ENCODE measurements around the gene GALR3. TPM values are rescaled to one million over a fixed set of nuclear protein-coding genes. Genes with fewer than 3 reads are reported as not detected.

GALR3 gene
- total and polyA plus RNA-seq, 2 of the 4 experiments (the other 2 are of a cell fraction), result not detected

- in situ Hi-C loops (cut with MboI; ENCODE audit: low sequenced_read_pairs) (no loop called here), intact Hi-C loops (cut with micrococcal nuclease) (loop anchor here (5.0 kb wide), 1 partner anchor 35 kb away; the partner anchor contains the start of gene GCAT)
- CTCF ChIA-PET, result no interaction called here
These were observed 19.0 kb downstream of the GALR3 start for GRCh38 chr22:37842015-37842793.

More at GRCh38 chr22:37842015-37842793, 19.0 kb downstream of the GALR3 start:
- Histone ChIP-seq H3K79me1 (ENCODE audit: low read depth in 1 of 2, low read length in 2 of 2) (peaks cover 14 to 40% of the 10 kb centered on the region in 2 experiments), H3K9ac (ENCODE audit: low read depth, low read length) (no peak overlapping the region), H2AFZ (replicated peaks; ENCODE audit: low read length, poor library complexity) (no peak overlapping the region), H3K9me3 (ENCODE audit: control insufficient read depth, insufficient read depth, low read length) (no peaks in the 10 kb centered on the region), H3K14ac (replicated peaks; ENCODE audit: low read depth, low read length) (no peak overlapping the region), H3K36me3 (ENCODE audit: control insufficient read depth, insufficient read depth, low read length) (peaks cover 15% of the 10 kb centered on the region), H3K4me2 (ENCODE audit: low read depth, low read length) (no peak overlapping the region), H2BK120ac (ENCODE audit: low read depth, low read length) (no peak overlapping the region), H3K9me1 (ENCODE audit: insufficient read depth, low read length) (peaks cover 4% of the 10 kb centered on the region; the same call in 1 of the 2 replicates), H4K8ac (ENCODE audit: low read depth in 2 of 2, low read length in 2 of 2) (no peak overlapping the region), H2BK5ac (ENCODE audit: low read depth, low read length, poor library complexity, severe bottlenecking) (no peak overlapping the region), H2BK15ac (ENCODE audit: low read depth, low read length) (no peak overlapping the region), H2AK5ac (ENCODE audit: low read depth, low read length) (no peak overlapping the region), H4K5ac (ENCODE audit: low read depth, low read length) (no peak overlapping the region), H3K18ac (ENCODE audit: low read depth, low read length) (no peak overlapping the region), H3K4me1 (ENCODE audit: control insufficient read depth, insufficient read depth, low read length) (no peaks in the 10 kb centered on the region), H3K27me3 (ENCODE audit: control insufficient read depth, insufficient read depth, low read length) (no peaks in the 10 kb centered on the region), H4K91ac (ENCODE audit: insufficient read depth, low read depth, low read length) (no peak overlapping the region), H3K56ac (ENCODE audit: extremely low read depth, insufficient read depth, low read length) (no peak overlapping the region), H3K4ac (ENCODE audit: low read depth, low read length) (no peak overlapping the region), H3K23ac (ENCODE audit: low read depth, low read length) (peak overlapping the region; percentile 31; the same call in 1 of the 2 replicates), H3K27ac (ENCODE audit: insufficient read depth, low read length) (no peak overlapping the region), H3K4me3 (ENCODE audit: insufficient read depth, low read depth, low read length) (no peak overlapping the region), H2AK9ac (replicated peaks; ENCODE audit: low read depth, low read length, poor library complexity) (no peak overlapping the region), H2BK20ac (ENCODE audit: low read depth, low read length) (no peak overlapping the region), H4K20me1 (ENCODE audit: insufficient read depth, low read length) (0 out of 2 replicates have a peak, but pooled peaks cover 4% of the 10 kb centered on the region)
- 87% methylated on average over 5 of the region's 10 CpGs; no CpG with 5 or more reads in 1 of the 2 experiments for WGBS, 2 experiments (ENCODE audit: extremely low coverage in 2 of 2, insufficient read length in 1 of 2)
- DNase-seq (no peak), ATAC-seq (ENCODE audit: low read depth) (no peak)
- dilution Hi-C loops (cut with HindIII; ENCODE audit: low sequenced_read_pairs, unreplicated experiment), result no loop called here
- no TSS peak for BruUV-seq (replicated peaks)
- POLR2A ChIA-PET (ENCODE audit: unreplicated experiment), result interaction anchor here (0.5 kb wide), 1 partner anchor 165 kb away, joined by 4 read pairs; no protein-coding TSS in a partner anchor
- TF ChIP-seq FOS (IDR thresholded peaks at IDR 0.05; ENCODE audit: low read depth, low read length), result no peak

Measured in IMR-90 (cell line).